GM12874 (cell line): ENCODE measurements around the gene MOCS3.

Experiments
- TF ChIP-seq, protein P1 (sequence below): IDR thresholded peaks from 2 replicates; pipeline ENCODE4 v1.5.1; 2011; ENCODE audit warnings: low read depth, mild to moderate bottlenecking, control low read depth, low read length, moderate library complexity; ENCODE audit not compliant: insufficient read depth

The MOCS3 gene

DNA sequence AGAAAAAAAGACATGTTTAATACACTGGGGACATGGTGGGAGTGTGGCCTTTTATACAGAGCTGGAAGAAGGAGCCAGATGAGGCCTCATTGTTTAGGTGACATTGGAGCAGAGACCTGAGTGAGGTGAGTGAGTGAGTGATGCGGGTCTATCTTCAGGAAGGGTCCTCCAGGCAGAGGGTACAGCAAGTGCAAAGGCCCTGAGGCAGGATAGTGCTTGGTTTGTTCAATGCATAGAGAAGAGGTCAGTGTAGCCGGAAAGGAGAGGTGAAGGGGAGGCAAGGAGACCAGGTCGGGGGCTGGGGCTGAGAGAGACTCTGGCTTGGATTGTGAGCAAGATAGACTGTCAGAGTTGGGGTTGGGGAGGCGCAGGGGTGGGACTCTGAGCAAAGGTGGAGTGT, 40.7 kb downstream of the MOCS3 start:
- TF ChIP-seq, protein P1, sequence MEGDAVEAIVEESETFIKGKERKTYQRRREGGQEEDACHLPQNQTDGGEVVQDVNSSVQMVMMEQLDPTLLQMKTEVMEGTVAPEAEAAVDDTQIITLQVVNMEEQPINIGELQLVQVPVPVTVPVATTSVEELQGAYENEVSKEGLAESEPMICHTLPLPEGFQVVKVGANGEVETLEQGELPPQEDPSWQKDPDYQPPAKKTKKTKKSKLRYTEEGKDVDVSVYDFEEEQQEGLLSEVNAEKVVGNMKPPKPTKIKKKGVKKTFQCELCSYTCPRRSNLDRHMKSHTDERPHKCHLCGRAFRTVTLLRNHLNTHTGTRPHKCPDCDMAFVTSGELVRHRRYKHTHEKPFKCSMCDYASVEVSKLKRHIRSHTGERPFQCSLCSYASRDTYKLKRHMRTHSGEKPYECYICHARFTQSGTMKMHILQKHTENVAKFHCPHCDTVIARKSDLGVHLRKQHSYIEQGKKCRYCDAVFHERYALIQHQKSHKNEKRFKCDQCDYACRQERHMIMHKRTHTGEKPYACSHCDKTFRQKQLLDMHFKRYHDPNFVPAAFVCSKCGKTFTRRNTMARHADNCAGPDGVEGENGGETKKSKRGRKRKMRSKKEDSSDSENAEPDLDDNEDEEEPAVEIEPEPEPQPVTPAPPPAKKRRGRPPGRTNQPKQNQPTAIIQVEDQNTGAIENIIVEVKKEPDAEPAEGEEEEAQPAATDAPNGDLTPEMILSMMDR, result no peak

DNA sequence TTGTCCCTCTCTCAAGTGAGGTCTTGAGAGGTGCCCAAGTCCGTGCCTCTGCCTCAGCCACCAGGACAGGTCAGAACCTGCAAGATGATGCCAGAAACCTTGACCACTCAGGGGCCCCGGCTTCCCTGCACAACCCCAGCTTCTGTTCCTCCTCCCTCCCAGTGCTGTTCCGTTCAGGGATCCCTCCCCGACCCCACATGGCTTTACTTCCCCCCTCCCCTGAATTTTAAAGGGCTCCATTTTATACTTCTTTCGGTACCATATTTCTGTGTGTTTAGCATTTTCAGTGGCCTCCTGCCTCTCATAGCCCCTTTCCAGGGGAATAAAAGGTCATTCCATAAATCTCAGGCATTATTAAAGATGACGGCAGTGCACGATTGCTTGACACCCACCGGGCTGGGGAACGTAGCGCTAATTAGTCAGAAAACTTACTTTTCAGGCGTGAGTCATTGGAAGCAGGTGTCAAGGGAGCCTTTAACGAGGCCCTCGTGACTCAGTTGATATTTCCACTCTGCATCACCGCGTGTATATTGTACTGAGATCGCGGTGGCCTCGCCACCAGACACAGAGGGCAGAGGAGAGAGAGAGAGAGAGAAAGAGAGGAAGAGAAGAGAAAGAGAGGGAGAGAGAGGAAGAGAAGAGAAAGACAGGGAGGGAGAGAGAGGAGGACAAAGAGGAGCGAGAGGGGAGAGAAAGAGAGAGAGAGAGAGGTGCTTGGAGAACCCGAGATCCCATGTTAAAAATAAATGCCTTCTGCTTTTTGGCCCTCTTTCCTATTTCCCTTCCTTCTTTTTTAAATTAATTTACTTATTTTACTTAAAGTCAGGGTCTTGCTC, 43.0 kb downstream of the MOCS3 start:
- TF ChIP-seq, protein P1, result no peak

DNA sequence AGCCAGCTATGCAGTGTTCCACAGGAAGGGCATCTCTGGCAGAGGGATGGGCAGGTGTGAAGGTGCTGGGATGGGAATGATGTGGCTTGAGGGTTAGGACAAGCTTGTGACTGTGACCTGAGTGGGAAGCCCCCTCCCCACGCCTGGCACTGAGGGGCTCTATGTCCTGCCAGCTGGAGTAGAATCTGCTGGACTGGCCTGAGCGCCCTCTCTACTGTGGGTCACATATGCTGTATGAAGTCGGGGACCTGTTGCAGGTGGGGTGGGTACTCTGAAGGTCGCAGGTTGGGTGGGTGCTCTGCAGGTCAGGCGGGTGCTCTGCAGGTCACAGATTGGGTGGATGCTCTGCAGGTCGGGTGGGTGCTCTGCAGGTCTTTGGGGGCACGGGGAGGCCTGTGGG, 44.0 kb downstream of the MOCS3 start:
- TF ChIP-seq, protein P1, result no peak

DNA sequence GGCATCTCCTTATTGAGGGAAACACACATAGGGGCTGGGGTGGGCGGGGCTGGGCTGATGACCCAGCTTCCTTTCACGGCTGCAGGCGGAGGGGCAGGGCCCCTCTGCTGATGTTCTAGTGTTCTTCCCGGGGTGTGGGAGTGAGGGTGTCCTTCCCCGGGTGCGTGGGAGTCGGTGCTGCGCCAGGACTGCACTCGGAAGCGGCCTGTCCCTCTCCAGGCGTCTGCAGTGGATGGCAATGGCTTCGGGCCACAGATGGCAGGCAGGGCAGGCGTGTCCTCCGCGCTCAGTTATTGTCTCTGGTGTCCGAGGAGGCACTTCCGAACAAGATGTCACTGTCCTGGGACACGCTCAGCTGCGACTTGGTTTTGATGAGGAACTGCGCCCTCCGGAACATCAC, 45.1 kb downstream of the MOCS3 start:
- TF ChIP-seq, protein P1, result no peak

DNA sequence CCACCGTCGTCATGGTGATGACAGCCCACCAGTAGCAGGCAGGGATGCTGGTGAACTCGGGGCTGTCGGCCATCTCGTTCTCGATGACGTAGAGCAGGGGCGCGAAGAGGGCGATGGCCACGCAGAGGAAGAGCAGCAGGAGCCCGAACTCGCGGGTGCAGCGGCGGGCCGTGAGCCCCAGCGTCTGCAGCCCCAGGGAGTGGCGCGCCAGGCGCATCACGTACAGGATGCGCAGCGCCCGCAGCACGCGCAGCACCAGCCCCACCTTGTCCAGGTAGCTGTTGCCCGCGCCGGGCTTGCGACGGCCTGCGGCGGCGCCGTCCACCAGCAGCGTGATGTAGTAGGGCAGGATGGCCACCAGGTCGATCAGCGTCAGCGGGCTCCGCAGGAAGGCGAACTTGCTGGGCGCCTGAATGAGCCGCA, 45.7 kb downstream of the MOCS3 start:
- TF ChIP-seq, protein P1, result no peak

DNA sequence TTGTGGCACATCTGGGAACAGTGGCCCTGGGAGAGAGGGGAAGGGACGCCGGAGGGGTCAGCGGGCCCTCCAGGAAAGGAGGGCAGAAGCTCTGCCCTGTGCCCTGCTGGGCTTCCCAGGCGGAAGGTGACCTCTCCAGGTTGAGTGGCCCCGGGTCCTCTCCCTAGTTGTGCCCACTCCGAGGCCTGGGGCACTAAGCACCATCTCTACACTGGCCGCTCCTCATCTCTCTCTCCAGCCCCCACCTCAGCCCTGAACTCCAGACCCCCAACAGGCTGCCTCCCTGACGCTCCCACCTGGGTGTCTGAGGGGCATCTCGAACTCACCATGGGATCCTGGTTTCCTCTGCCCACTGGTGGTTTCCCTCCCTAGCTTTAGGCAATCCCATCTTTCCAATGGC, 46.2 kb downstream of the MOCS3 start:
- TF ChIP-seq, protein P1, result no peak

DNA sequence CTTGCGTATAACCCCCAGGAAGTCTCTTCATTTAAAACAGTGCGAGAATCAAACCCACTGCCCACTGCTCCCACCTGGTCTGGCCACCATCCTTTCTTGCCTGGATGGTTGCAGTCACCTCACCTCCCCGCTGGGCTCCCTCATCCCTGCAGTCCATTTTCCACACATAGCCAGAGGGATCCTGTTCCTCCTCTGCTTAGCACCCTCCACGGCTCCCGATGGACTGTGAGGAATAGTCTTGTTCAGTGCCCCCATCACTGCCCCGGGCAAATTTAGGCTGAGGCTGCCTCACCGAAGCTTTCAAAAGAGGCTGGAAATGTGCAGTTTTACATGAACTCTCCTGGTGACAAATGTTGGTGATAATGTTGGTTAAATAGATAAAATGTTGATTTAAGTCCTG, 46.6 kb downstream of the MOCS3 start:
- TF ChIP-seq, protein P1, result no peak
